Osteoblast (primary cell): ENCODE results near the gene GRK4. TPM values are rescaled to one million over a fixed set of nuclear protein-coding genes. Genes with fewer than 3 reads are reported as not detected.
"Not testable (repeated sequence)": the region's sequence is repeated elsewhere in the genome, so short reads cannot be mapped to it uniquely, and the experiment has no call there.

Experiments
- DNase-seq: peaks from one replicate; pipeline ENCODE4 v3.0.0; 2011; ENCODE audit warnings: low spot score, mixed read lengths; ENCODE audit not compliant: insufficient read length; ENCODE audit errors: missing footprints
- H2AFZ ChIP-seq: 2 replicates; pipeline ENCODE4 v1.6.0; 2011; ENCODE audit warnings: mild to moderate bottlenecking, low read length
- H3K27ac ChIP-seq: 2 replicates; pipeline ENCODE4 v1.5.1; 2011; ENCODE audit warnings: mild to moderate bottlenecking, low read depth, low read length, moderate library complexity
- H3K27me3 ChIP-seq: 2 replicates; pipeline ENCODE4 v1.6.0; 2012; ENCODE audit warnings: mild to moderate bottlenecking, control low read depth, inconsistent platforms, low read length, moderate library complexity; ENCODE audit not compliant: insufficient read depth
- H3K36me3 ChIP-seq: 2 replicates; pipeline ENCODE4 v1.5.1; 2011; ENCODE audit warnings: mild to moderate bottlenecking, low read length, control low read depth, moderate library complexity; ENCODE audit not compliant: insufficient read depth
- H3K4me1 ChIP-seq: 2 replicates; pipeline ENCODE4 v1.5.1; 2011; ENCODE audit warnings: mild to moderate bottlenecking, low read length, control low read depth, moderate library complexity; ENCODE audit not compliant: insufficient read depth
- H3K4me2 ChIP-seq: 2 replicates; pipeline ENCODE4 v1.6.0; 2011; ENCODE audit warnings: mild to moderate bottlenecking, low read length; ENCODE audit not compliant: insufficient read depth
- H3K4me3 ChIP-seq: fragments of 200-600 bp; sonication (generic); 3 replicates; pipeline ENCODE4 v1.5.1; 2012; ENCODE audit warnings: mild to moderate bottlenecking, low read length, inconsistent platforms; ENCODE audit not compliant: insufficient read depth
- H3K79me2 ChIP-seq: 2 replicates; pipeline ENCODE4 v1.6.0; 2012; ENCODE audit warnings: mild to moderate bottlenecking, low read length, control low read depth, inconsistent platforms; ENCODE audit not compliant: insufficient read depth
- H3K9me3 ChIP-seq: 2 replicates; pipeline ENCODE4 v1.5.1; 2011; ENCODE audit warnings: low read depth, low read length, control low read depth
- H4K20me1 ChIP-seq: 2 replicates; pipeline ENCODE4 v1.6.0; 2012; ENCODE audit warnings: mild to moderate bottlenecking, low read length, control low read depth; ENCODE audit not compliant: insufficient read depth
- CTCF ChIP-seq: IDR thresholded peaks from 2 replicates; pipeline ENCODE4 v1.5.1; 2011; ENCODE audit warnings: mild to moderate bottlenecking, low read depth, low read length, moderate library complexity; ENCODE audit errors: extremely low read depth
- total RNA-seq: library from RNA; depleted of rRNA; stranded (reverse); fragments of >200 nt; gene quantifications from 2 replicates; pipeline ENCODE4 v1.2.3, GENCODE V29; 2012

GRK4 gene
- total RNA-seq: 7.4 and 7.6 TPM in 2 replicates

- Histone ChIP-seq H3K4me3 (peak within 1 kb of the TSS; percentile 96), H3K36me3 (no peaks in the 10 kb centered on the region), H3K79me2 (peaks cover 59% of the 10 kb centered on the region), H2AFZ (peak within 1 kb of the TSS; percentile 89), H4K20me1 (peaks cover 29% of the 10 kb centered on the region), H3K27me3 (no peaks in the 10 kb centered on the region), H3K4me1 (peaks cover 30% of the 10 kb centered on the region), H3K9me3 (no peaks in the 10 kb centered on the region), H3K4me2 (peak within 1 kb of the TSS; percentile 95), H3K27ac (peak within 1 kb of the TSS; percentile 89)
- no peak for TF ChIP-seq CTCF
- DNase-seq: peak; percentile 100
Observed at GRCh38 chr4:2963175-2963965, at the start of gene GRK4, which contains the start of gene NOP14. Gene GRK4, plus strand, starts transcription at chr4:2963571. Its CDS starts 500 bp downstream, at chr4:2964071. Gene NOP14, minus strand, starts transcription at chr4:2963406. Its CDS starts 87 bp downstream, at chr4:2963319.

- Histone ChIP-seq H2AFZ (no peak overlapping the region), H3K79me2 (peaks cover 30% of the 10 kb centered on the region), H3K4me1 (no peaks in the 10 kb centered on the region), H3K4me3 (no peak overlapping the region), H3K9me3 (no peaks in the 10 kb centered on the region), H4K20me1 (peaks cover 8% of the 10 kb centered on the region), H3K27me3 (no peaks in the 10 kb centered on the region), H3K4me2 (no peak overlapping the region), H3K27ac (no peak overlapping the region), H3K36me3 (peaks cover 61% of the 10 kb centered on the region)
- TF ChIP-seq CTCF: no peak
- DNase-seq: peak; percentile 27
Observed at GRCh38 chr4:2914256-2915126, 48.9 kb upstream of the GRK4 start.

- Histone ChIP-seq H3K79me2 (peaks cover 43% of the 10 kb centered on the region), H3K4me1 (no peaks in the 10 kb centered on the region), H2AFZ (no peak overlapping the region), H3K4me3 (no peak overlapping the region), H3K4me2 (no peak overlapping the region), H3K36me3 (peaks cover 48% of the 10 kb centered on the region), H3K27ac (no peak overlapping the region), H3K9me3 (no peaks in the 10 kb centered on the region), H3K27me3 (no peaks in the 10 kb centered on the region), H4K20me1 (peaks cover 8% of the 10 kb centered on the region)
- no peak for TF ChIP-seq CTCF
- DNase-seq: peak; percentile 15
Observed at GRCh38 chr4:2915789-2916188, 47.6 kb upstream of the GRK4 start.

GRCh38 chr4:2916696-2917095 lies 46.7 kb upstream of the GRK4 start:
- not testable (repeated sequence) for H3K27me3 ChIP-seq, H3K4me1 ChIP-seq, H4K20me1 ChIP-seq, H3K4me3 ChIP-seq, H3K9me3 ChIP-seq, H2AFZ ChIP-seq, H3K4me2 ChIP-seq, H3K27ac ChIP-seq, DNase-seq
- Histone ChIP-seq H3K36me3 (peaks cover 42% of the 10 kb centered on the region), H3K79me2 (peaks cover 46% of the 10 kb centered on the region)

GRCh38 chr4:2918300-2918699 lies 45.1 kb upstream of the GRK4 start:
- not testable (repeated sequence) for H3K4me1 ChIP-seq, H3K27ac ChIP-seq, H2AFZ ChIP-seq, H3K4me2 ChIP-seq, H4K20me1 ChIP-seq, DNase-seq, H3K9me3 ChIP-seq, H3K4me3 ChIP-seq, H3K27me3 ChIP-seq
- peaks cover 30% of the 10 kb centered on the region for H3K36me3 ChIP-seq
- H3K79me2 ChIP-seq: peaks cover 59% of the 10 kb centered on the region

GRCh38 chr4:2918714-2919113 lies 44.7 kb upstream of the GRK4 start:
- not testable (repeated sequence) for H3K4me3 ChIP-seq, DNase-seq, H3K27me3 ChIP-seq, H2AFZ ChIP-seq, H3K27ac ChIP-seq, H3K9me3 ChIP-seq, H4K20me1 ChIP-seq, H3K4me2 ChIP-seq, H3K4me1 ChIP-seq
- Histone ChIP-seq H3K79me2 (peaks cover 64% of the 10 kb centered on the region), H3K36me3 (peaks cover 27% of the 10 kb centered on the region)
